ENCODE data around the gene KNG1. TPM values are rescaled to one million over a fixed set of nuclear protein-coding genes. Genes with fewer than 3 reads are reported as not detected.

The KNG1 gene
- total and polyA plus RNA-seq, 2 of the 8 experiments (the other 6 are each of a cell fraction or from before 2014, with no cell fraction given), result 0.05 TPM; not detected in 1

GRCh38 chr3:186691676-186692075, 25.5 kb upstream of the KNG1 start:
- Histone ChIP-seq H3K4me2 (ENCODE audit: insufficient read depth in 1 of 2, low read depth in 2 of 2, low read length in 2 of 2) (no peak overlapping the region), H3K79me2 (ENCODE audit: control insufficient read depth in 1 of 2, insufficient read depth in 2 of 2, low read length in 2 of 2) (no peaks in the 10 kb centered on the region), H4K8ac (ENCODE audit: extremely low read depth, insufficient read depth, low read length) (no peak overlapping the region), H3K36me3 (ENCODE audit: control insufficient read depth in 2 of 4, insufficient read depth in 4 of 4, low read length in 3 of 4) (no peaks in the 10 kb centered on the region), H2AFZ (ENCODE audit: low read length) (no peak overlapping the region), H3K27me3 (replicated peaks in 1 of 4; ENCODE audit: control insufficient read depth in 3 of 4, extremely low read depth in 1 of 4, insufficient read depth in 3 of 4, low read length in 3 of 4) (no peaks in the 10 kb centered on the region; a peak in 1 of 7 replicates), H2BK12ac (ENCODE audit: low read depth, low read length) (no peak overlapping the region), H3K9ac (replicated peaks in 1 of 4; ENCODE audit: extremely low read depth in 1 of 4, low read depth in 3 of 4, low read length in 3 of 4) (no peak overlapping the region; a peak in 1 of 7 replicates), H3K4me3 (ENCODE audit: extremely low read depth in 1 of 4, insufficient read depth in 2 of 4, low read depth in 3 of 4, low read length in 4 of 4) (no peak overlapping the region), H3K79me1 (ENCODE audit: low read depth, low read length) (no peaks in the 10 kb centered on the region), H3K9me3 (ENCODE audit: insufficient read depth in 2 of 2, low read depth in 1 of 2, low read length in 1 of 2) (peaks cover 0 to 2% of the 10 kb centered on the region in 2 experiments; a peak in 1 of 4 replicates), H4K20me1 (replicated peaks in 1 of 2; ENCODE audit: control insufficient read depth in 1 of 2, insufficient read depth in 2 of 2, low read length in 2 of 2) (no peaks in the 10 kb centered on the region), H3K56ac (replicated peaks; ENCODE audit: insufficient read length, low read depth, low read length) (no peak overlapping the region), H4K91ac (replicated peaks; ENCODE audit: insufficient read length, low read length) (no peak overlapping the region), H2BK15ac (ENCODE audit: low read length) (no peak overlapping the region), H2BK5ac (ENCODE audit: low read depth, low read length) (no peak overlapping the region), H4K5ac (ENCODE audit: insufficient read length, low read depth, low read length) (no peak overlapping the region), H3K27ac (ENCODE audit: low read depth, low read length) (no peak overlapping the region), H2BK20ac (ENCODE audit: low read length) (no peak overlapping the region), H2AK5ac (ENCODE audit: low read depth, low read length) (no peak overlapping the region), H3K4me1 (replicated peaks in 1 of 4; ENCODE audit: control insufficient read depth in 3 of 4, insufficient read depth in 4 of 4, low read length in 3 of 4) (peaks cover 0 to 7% (median 2%) of the 10 kb centered on the region in 4 experiments; a peak in 3 of 7 replicates), H3K18ac (ENCODE audit: extremely low read depth, low read length) (no peak overlapping the region), H3K14ac (ENCODE audit: insufficient read length) (no peak overlapping the region), H2BK120ac (replicated peaks; ENCODE audit: low read depth, low read length) (no peak overlapping the region), H3K4ac (replicated peaks; ENCODE audit: insufficient read length, low read depth, low read length) (no peak overlapping the region), H3K23ac (ENCODE audit: insufficient read length) (no peak overlapping the region), H3K23me2 (ENCODE audit: low read depth, low read length) (no peaks in the 10 kb centered on the region)
- DNase-seq (ENCODE audit: low read depth in 1 of 2, low spot score in 2 of 2) (no peak), FAIRE-seq (no peak)
- CTCF ChIA-PET (ENCODE audit: partially characterized antibody), result interaction anchor here (1.0 to 1.2 kb wide), 2 partner anchors 12 to 38 kb away, joined by 3 to 4 read pairs; no protein-coding TSS in a partner anchor
- WGBS, 2 experiments (ENCODE audit: extremely low coverage in 1 of 2, insufficient coverage in 1 of 2, insufficient read length in 1 of 2, insufficient replicate concordance in 2 of 2, low coverage in 1 of 2, low lambda C conversion rate in 2 of 2, missing lambda C conversion rate in 1 of 2), result 95% methylated on average over 7 of the region's 7 CpGs; no CpG with 5 or more reads in 1 of the 2 experiments
- POLR2A ChIA-PET (ENCODE audit: partially characterized antibody), result interaction anchor here (1.3 kb wide), 1 partner anchor 92 kb away, joined by 3 read pairs; the partner anchor contains the start of gene EIF4A2
- TF ChIP-seq RXRA (IDR thresholded peaks at IDR 0.05; ENCODE audit: insufficient read depth, low read depth, low read length) (no peak), SP1 (IDR thresholded peaks at IDR 0.05; ENCODE audit: low read depth, low read length) (no peak), CEBPB (IDR thresholded peaks at IDR 0.05; ENCODE audit: low read depth, low read length) (no peak), USF2 (IDR thresholded peaks at IDR 0.05; ENCODE audit: low read length) (no peak), BRCA1 (IDR thresholded peaks at IDR 0.05; ENCODE audit: low read depth, low read length) (no peak), SIRT6 (IDR thresholded peaks at IDR 0.05; ENCODE audit: low read length) (no peak), KDM5A (IDR thresholded peaks at IDR 0.05; ENCODE audit: low read length) (no peak), SRF (IDR thresholded peaks at IDR 0.05; ENCODE audit: low read depth, low read length) (no peak), CTCF (IDR thresholded peaks at IDR 0.05; ENCODE audit: control extremely low read depth in 1 of 3, insufficient read depth in 1 of 3, low read depth in 1 of 3, low read length in 3 of 3) (no peak), NANOG (IDR thresholded peaks at IDR 0.05; ENCODE audit: insufficient read depth, low read depth, low read length, poor library complexity, severe bottlenecking) (no peak)

Measured in H1 (cell line).